ENCODE measurements around the gene WDR18.

Gene WDR18

DNA sequence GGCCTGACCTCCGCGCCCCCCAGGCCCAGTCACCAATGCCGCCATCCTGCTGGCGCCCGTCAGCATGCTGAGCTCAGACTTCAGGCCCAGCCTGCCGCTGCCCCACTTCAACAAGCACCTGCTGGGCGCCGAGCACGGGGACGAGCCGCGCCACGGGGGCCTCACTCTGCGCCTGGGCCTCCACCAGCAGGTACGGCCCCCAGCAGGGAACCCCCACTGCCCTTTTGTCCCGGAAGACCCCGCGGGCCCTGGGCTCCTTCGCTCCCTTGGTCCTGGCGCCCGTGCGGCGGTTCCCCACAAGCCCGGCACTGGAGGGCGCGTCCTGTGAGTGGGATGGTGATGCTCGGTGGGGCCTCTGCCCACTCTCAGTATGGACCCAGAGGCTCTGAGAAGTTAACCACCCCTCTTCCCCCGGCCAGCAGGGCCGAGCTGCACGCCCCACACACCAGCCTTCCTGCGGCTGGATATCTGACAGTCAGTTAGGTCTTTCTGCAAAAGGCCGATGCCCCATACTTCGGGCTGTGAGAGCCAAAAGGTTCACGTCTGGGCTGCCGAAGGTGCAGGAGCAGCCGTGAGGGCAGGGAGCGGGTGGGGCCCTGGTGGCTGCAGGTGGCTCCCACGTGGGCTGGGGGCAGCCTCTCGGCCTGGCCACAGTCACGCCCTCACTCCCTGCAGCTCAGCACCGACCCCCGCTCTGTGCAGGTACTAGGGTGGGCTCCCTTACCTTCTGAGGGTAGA is 8.0 kb downstream of the WDR18 start:
- DNase-seq (ENCODE audit: low spot score) = no peak

DNA sequence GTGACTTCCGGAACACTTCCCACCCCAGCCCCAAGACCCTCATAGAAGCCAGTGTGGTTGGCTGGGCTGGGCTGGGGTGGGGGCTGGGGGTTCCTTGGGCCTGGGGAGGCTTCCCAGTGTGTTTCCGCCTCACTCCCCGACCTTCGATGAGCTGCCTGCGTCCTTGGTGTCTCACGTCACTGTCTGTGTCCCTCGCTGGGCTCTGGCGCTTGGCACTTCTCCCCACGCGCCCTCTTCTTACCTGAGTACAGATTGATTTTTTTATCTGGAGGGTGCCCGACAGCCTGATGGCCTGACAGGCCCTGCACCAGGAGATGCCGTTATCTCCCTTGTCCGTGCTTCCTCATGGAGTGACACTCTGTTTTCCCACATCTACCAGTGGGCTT is 8.5 kb downstream of the WDR18 start:
- DNase-seq (ENCODE audit: low spot score) = no peak

DNA sequence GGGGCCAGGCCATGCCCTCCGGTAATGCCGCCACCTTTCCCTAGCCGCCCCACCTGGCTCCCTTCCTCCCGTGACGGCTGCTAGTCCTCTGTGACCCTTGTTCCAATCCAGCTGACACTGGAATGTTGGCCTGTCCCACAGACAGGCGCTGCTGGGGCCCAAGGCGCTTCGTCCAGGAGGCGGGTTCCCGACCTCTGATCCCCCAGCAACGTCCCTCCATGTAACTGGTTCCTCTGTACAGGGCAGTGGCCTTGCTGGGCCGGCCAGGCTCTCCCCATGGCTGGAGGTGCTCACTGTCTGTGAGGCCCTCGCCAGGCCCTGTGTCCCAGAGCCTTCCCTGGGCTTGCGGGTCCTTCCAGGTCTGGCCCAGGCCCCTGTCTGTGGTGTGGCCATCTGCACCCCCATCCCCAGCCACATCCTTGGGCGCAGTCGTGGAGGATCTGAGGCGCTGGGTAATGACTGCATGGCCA is 9.3 kb downstream of the WDR18 start:
- no peak for DNase-seq (ENCODE audit: low spot score)

DNA sequence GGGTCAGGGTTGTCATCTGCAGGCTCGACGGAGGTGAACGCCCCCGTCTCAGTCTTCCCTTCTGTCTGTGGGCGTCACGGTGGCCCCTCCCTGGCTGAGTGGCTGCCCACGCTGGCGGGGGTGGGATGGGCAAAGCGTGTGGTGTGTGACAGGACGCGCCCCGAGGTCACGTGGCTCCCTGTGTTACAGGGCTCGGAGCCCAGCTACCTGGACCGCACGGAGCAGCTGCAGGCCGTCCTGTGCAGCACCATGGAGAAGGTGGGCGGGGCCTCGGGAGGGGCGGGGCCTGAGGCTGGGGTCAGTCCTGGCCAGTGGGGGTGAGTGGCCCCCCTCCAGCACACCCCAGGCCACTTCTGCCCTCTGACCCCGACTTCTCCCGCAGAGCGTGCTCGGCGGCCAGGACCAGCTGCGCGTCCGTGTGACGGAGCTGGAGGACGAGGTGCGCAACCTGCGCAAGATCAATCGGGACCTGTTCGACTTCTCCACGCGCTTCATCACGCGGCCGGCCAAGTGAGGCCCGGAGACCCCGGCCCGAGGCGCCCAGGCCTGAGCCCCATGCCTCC is 9.8 kb downstream of the WDR18 start:
- DNase-seq (ENCODE audit: low spot score) = no peak

DNA sequence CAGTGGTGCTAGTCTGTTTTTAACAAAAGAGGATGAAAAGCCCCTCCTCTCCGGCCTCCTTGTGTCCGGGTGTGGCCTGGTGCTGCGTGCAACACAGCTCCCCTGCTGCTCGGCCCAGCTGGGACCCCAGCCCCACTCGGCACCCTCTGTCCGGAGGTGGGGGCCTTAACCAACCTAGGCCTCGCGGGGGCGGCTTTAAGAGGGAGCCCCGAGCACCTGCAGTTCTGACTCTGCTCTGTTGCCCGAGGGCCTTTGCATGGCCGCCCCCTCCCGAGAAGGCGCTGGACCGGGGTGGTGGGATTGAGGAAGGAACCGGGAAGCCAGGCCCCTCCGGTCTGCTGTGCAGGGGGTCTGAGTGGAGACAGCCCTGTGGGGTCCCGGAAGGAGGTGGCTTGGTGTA is 10.4 kb downstream of the WDR18 start:
- no peak for DNase-seq (ENCODE audit: low spot score)

DNA sequence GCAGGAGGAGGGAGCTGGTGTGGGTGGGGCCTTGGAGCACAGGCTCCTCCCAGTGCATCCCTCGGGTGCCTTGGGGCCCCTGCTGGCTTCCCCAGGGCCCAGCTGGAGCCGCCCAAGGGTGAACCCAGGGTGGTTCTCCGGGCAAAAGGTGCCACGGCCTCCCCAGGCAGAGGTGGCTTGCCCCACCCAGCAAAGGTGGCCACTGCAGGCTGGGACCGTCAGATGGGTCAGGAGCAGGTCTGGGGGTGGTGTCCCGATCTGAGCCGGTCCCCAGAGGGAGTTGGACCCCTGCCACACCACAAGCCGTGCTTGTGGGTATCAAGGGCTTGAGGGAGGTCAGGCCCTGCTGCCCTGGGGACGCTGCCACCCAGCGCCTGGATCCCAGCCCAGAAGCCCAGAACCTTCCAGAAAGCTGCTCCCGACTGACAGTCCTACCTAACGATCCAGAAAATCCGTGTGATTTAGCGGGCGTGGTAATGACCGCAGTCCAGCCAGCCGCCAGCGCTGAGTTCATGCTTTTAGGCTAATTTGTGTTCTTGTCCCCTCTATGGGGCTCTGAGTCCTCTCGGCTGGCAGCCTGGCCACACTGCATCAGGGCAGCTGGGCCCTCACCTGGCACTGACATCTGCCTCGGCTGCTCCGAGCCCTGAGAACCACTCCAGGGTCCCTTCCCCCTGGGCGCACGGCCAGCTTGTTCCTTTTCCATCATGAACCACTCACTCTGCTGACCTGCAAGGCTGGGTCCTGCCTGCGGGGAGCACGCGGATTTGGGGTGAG is 11.1 kb downstream of the WDR18 start:
- DNase-seq (ENCODE audit: low spot score) = no peak

DNA sequence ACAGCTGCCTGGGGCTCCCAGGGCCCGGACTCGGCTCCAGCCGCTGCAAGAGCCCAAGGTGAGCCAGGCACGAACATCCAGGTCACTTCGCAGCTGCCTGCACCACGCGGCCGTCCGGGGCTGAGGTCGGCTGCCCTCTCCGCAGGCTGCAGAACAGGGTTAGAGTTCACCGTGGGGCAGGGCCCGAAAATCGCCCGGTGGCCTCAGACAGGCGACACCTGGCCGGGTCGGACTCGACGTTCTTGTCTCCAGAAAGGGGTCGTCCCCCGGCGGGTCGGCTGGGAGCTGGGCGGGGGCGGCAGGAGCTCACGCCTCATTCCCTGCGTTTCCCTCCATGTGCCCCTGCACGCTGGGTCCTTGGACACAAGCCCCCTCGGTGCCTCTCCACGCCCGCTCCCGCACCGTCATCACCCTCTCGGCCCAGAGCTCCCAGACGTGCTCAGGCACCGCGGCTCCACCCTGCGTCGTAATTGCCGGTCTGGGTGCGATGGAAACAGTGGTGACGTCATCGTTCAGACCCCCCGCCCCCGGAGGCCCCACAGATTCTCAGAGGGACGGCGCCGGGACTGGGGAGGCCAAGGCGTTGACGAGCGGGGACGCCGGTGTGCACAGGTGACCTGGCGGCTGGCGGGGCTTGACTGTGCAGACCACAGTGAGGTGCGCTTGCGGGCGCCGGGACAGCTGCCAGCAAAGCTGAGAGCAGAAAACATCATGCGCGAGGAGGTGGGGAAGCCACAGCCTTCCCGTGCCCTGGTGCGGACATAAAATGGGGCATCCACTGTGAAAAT is 12.1 kb downstream of the WDR18 start:
- no peak for DNase-seq (ENCODE audit: low spot score)

DNA sequence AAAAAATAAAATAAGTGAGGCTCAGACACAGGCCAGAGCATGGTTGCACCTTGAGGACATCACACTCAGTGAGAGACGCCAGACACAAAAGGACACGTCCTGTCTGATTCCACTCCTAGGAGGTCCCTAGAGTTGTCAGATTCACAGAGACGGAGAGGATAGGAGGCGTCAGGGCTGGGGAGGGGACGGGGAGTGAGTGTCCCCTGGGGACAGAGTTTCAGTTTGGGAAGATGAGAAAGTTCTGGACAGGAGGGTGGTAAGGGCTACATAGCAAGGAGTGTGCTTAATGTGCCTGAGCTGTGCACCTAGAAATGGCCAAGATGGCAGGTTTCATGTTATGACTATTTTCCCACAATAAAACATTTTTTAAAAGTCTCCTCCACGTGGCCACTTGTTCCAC is 13.9 kb downstream of the WDR18 start:
- no peak for DNase-seq (ENCODE audit: low spot score)

DNA sequence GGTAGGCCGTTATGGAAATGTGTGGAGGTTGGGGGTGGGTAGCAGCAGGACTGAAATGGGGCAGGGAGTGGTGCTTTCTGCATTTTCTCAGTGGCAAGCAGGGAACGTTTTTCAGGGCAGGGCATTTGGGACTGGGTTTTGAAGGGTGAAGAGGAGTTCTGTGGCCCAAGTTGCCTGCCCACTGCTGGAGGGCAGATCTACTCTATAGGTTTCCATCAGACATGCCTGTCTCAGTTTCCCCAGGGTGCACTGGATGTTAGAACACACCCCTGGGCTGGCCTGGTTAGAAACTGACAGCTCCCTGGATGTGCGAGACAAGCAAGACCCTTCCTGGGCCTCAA is 15.2 kb downstream of the WDR18 start:
- no peak for DNase-seq (ENCODE audit: low spot score)

DNA sequence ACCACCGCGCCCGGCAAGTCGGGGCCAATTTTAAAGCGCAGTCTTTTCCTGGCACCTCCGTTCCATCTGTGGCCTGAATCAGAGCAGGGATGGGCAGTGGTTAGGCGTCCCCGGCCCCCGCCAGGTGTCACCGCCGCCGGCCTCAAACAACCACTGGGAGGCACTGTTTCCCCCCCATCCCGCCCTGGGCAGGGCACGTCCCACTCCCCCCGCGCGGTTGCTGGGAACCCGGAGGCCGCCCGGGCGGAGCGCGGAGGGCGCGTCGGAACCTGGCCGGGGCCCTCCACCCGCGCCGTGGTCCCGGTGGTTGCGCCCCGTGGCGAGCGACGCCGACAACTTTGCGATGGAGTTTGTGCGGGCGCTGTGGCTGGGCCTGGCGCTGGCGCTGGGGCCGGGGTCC is 15.9 kb downstream of the WDR18 start, which contains the start of gene GRIN3B:
TSS of gene GRIN3B (plus strand) at position 325 of the 400 bp plus-strand sequence. CDS start at position 344, 19 bp downstream.
- DNase-seq (ENCODE audit: low spot score) = no peak

DNA sequence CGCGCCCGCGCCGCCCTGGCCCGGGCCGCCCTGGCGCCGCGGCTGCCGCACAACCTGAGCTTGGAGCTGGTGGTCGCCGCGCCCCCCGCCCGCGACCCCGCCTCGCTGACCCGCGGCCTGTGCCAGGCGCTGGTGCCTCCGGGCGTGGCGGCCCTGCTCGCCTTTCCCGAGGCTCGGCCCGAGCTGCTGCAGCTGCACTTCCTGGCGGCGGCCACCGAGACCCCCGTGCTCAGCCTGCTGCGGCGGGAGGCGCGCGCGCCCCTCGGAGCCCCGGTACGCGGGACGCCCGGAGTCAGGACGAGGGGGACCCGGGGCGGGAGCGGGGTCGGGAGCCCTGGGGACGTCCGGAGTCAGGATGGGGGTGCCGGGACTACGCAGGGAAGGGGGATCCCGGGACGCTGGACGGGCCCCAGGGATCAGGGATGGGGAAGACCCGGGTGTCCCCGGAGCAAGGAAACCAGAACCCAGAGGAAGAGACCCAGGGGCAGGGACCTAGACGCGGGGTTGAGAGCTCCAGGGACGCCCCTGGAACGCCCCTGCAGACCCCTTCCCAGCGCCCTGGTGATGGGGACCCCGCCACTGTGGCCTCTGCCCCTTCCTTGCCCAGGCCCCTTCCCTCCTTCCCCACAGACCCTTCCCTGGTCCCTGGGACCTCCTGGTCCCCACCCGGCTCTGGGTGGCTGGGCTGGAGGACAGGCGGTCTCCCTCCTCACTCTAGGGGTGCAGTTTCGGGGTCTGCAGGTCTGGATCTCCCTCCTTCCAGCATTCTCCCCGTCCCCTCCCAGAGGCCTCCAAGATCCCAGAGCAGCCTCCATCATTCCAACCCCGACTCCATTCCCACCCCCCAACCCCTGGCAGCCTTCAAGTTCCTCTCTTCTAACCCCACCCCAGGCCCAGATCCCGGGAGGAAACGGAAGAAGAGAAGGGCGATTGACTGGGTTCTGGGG is 16.7 kb downstream of the WDR18 start:
- DNase-seq (ENCODE audit: low spot score) = no peak

DNA sequence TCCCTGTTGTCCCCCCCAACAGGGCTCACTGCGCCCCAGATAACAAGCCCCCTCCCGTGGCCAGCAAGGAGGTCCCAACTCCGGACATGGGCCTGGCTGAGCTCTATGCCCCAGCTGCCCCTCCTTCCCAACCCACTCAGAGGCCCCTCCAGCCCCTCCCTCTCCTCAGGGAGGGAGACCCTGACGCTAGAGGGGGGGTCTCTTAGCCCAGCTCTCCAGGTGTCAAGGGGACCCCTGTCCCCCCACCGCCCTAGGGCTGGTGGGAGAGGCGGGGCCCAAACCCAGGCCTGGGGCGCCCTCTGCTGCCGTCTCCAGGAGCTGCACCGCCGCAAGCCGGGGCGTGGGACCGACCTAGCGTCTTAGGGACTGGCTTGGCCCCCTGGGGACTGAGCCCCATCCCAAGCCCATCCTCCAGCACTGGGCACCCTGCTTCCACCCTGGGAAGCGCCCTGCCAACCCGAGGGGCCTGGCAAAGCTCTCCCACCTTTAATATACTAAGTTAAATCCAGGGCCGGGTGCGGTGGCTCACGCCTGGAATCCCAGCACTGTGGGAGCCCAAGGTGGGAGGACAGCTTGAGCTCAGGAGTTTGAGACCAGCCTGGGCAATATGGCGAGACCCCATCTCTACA is 17.5 kb downstream of the WDR18 start:
- no peak for DNase-seq (ENCODE audit: low spot score)

DNA sequence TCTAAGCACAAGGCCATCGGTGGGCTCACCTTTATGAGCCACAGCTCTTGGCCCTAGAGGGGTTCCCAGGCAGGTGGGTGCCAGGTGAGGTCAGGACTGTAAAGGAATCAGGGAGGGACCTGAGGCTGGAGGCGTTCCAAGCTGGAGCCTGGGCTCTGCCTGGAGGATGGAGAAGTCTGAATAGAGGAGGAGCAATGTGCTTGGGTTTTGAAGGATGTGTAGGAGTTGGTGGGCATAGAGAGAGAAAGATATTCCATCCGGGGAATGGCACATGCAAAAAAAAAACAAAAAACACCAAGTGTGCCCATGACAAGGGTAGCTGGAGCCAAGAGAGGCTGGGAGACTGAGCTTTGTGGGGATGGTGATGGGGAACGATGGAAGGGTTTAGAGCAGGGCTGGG is 18.5 kb downstream of the WDR18 start:
- DNase-seq (ENCODE audit: low spot score) = no peak

DNA sequence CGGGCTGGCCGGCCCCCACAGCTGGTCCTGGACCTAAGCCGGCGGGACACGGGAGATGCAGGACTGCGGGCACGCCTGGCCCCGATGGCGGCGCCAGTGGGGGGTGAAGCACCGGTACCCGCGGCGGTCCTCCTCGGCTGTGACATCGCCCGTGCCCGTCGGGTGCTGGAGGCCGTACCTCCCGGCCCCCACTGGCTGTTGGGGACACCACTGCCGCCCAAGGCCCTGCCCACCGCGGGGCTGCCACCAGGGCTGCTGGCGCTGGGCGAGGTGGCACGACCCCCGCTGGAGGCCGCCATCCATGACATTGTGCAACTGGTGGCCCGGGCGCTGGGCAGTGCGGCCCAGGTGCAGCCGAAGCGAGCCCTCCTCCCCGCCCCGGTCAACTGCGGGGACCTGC is 19.1 kb downstream of the WDR18 start:
- no peak for DNase-seq (ENCODE audit: low spot score)

DNA sequence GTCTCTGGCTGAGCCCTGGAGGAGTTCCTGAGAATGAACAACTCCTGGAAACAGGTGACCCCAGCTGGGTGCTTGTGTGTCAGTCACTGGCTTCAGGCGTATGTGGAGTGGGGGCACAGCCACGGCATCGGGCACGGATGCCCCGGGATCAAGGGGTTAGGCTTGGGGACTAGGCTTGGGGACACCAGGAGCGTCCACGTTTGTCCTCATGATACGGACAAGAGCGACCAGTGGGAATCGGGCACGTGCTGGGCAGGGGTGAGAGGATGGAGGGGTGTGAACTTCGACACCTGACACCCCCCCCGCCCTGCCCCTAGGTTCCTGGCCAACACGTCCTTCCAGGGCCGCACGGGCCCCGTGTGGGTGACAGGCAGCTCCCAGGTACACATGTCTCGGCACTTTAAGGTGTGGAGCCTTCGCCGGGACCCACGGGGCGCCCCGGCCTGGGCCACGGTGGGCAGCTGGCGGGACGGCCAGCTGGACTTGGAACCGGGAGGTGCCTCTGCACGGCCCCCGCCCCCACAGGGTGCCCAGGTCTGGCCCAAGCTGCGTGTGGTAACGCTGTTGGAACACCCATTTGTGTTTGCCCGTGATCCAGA is 20.2 kb downstream of the WDR18 start:
- no peak for DNase-seq (ENCODE audit: low spot score)

DNA sequence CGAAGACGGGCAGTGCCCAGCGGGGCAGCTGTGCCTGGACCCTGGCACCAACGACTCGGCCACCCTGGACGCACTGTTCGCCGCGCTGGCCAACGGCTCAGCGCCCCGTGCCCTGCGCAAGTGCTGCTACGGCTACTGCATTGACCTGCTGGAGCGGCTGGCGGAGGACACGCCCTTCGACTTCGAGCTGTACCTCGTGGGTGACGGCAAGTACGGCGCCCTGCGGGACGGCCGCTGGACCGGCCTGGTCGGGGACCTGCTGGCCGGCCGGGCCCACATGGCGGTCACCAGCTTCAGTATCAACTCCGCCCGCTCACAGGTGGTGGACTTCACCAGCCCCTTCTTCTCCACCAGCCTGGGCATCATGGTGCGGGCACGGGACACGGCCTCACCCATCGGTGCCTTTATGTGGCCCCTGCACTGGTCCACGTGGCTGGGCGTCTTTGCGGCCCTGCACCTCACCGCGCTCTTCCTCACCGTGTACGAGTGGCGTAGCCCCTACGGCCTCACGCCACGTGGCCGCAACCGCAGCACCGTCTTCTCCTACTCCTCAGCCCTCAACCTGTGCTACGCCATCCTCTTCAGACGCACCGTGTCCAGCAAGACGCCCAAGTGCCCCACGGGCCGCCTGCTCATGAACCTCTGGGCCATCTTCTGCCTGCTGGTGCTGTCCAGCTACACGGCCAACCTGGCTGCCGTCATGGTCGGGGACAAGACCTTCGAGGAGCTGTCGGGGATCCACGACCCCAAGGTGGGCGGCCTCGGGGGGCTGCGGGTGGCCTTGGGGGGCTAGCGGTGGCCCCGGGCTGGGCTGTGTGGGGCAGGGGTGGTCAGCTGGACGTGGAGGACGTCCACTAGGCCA is 20.9 kb downstream of the WDR18 start:
- DNase-seq (ENCODE audit: low spot score) = no peak

DNA sequence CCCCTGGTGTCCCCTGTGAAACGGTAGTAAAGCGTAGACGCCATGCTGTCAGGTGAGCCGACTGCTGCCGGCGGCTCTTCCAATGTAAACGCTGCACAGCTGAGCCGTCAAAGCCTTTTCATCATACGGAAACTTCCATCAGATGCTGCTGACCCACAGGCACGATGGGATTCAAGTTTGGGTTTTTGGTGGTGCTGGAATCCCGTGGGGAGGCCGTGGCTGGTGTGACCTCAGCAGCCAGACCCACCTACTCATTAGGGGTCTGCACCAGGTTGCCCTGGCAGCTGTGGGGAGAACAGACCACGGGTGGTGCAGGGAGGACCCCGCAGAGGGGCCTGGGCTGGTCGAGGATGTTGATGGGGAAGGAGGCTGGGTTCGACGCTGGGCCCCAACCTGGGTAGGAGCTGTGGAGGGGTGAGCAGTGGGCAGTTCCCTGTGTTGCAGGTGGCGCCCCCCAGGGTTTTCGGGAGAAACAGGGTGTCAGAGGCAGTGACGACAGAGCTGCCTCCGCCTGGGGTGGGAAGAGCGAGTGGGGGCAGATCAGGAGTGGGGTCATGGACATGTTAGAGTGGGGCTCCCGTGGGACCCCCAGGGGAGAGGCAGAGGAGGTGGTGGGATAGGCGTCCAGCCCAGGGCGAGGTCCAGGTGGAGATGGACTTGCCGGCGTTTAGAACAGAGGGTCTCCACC is 22.7 kb downstream of the WDR18 start:
- DNase-seq (ENCODE audit: low spot score) = no peak

DNA sequence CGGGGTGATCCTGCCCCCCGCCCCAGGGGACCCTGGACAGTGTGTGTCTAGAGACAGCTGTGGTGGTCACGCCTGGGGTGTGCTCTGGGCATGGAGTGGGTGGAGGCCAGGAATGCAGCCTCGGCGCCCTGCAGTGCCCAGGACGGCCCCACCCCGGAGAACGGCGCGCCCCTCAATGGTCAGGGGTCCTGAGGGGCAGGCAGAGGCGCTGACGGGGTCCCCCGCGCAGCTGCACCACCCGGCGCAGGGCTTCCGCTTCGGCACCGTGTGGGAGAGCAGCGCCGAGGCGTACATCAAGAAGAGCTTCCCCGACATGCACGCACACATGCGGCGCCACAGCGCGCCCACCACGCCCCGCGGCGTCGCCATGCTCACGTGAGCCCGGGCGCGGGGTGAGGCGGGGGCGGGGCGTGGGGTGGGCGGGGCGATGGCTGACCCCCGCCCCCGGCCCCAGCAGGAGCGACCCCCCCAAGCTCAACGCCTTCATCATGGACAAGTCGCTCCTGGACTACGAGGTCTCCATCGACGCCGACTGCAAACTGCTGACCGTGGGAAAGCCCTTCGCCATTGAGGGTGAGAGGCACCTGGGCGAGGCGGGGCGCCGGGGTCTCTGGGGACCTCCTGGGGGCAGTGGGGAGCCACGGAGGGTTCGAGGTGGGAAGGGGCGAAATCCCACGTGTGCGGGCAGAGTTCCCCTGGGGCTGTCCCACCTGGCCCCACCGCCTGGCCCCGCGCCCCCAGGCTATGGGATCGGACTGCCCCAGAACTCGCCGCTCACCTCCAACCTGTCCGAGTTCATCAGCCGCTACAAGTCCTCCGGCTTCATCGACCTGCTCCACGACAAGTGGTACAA is 23.5 kb downstream of the WDR18 start:
- no peak for DNase-seq (ENCODE audit: low spot score)
